ENCODE measurements around the gene CCDC81. TPM values are rescaled to one million over a fixed set of nuclear protein-coding genes. Genes with fewer than 3 reads are reported as not detected.
A peak's percentile ranks its signal among the peaks of the same experiment; 100 is the strongest.

Gene CCDC81
- total and polyA plus RNA-seq, 2 of the 4 experiments (the other 2 are of a cell fraction) = 3.1 to 6.5 TPM

DNA sequence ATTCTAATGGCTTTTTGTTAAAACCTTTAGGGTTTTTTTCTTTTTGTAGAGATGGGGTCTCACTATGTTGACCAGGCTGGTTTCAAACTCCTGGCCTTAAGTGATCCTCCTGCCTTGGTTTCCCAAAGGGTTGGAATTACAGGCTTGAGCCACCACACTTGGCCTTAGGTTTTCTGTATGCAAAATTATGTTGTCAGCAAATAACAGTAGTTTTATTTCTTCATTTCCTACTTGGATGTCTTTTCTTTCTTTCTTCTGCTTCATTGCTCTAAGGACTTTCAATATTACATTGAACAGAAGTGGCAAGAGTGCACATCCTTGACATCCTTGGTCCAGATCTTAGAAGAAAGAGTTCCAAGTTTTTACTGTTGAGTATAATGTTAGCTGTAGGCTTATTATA is 52.8 kb downstream of the CCDC81 start:
- H3K18ac ChIP-seq (ENCODE audit: low read depth, low read length) = no peak overlapping the region
- no peaks in the 10 kb centered on the region for H3K9me1 ChIP-seq (ENCODE audit: insufficient read depth, low read length)
- H2BK20ac ChIP-seq (ENCODE audit: low read depth, low read length) = no peak overlapping the region
- H2AK9ac ChIP-seq (replicated peaks; ENCODE audit: low read depth, low read length, poor library complexity) = no peak overlapping the region
- H3K4me2 ChIP-seq (ENCODE audit: low read depth, low read length) = no peak overlapping the region
- no peaks in the 10 kb centered on the region for H3K4me1 ChIP-seq (ENCODE audit: control insufficient read depth, insufficient read depth, low read length)
- no peaks in the 10 kb centered on the region for H3K27me3 ChIP-seq (ENCODE audit: control insufficient read depth, insufficient read depth, low read length)
- POLR2A ChIA-PET (ENCODE audit: unreplicated experiment) = no interaction called here
- H4K8ac ChIP-seq (ENCODE audit: low read depth in 2 of 2, low read length in 2 of 2) = no peak overlapping the region
- H2AK5ac ChIP-seq (ENCODE audit: low read depth, low read length) = no peak overlapping the region
- H3K4ac ChIP-seq (ENCODE audit: low read depth, low read length) = no peak overlapping the region
- in situ Hi-C loops (cut with MboI; ENCODE audit: low sequenced_read_pairs) = loop anchor here (25.0 kb wide), 1 partner anchor 860 kb away; no protein-coding TSS in a partner anchor
- no peak overlapping the region for H3K56ac ChIP-seq (ENCODE audit: extremely low read depth, insufficient read depth, low read length)
- H4K91ac ChIP-seq (ENCODE audit: insufficient read depth, low read depth, low read length) = no peak overlapping the region
- no peak overlapping the region for H3K23ac ChIP-seq (ENCODE audit: low read depth, low read length)
- H3K79me1 ChIP-seq (ENCODE audit: low read depth in 1 of 2, low read length in 2 of 2) = no peaks in the 10 kb centered on the region
- dilution Hi-C loops (cut with HindIII; ENCODE audit: low sequenced_read_pairs, unreplicated experiment) = no loop called here
- no peak overlapping the region for H2AFZ ChIP-seq (replicated peaks; ENCODE audit: low read length, poor library complexity)
- BruUV-seq (replicated peaks) = no TSS peak
- H2BK5ac ChIP-seq (ENCODE audit: low read depth, low read length, poor library complexity, severe bottlenecking) = no peak overlapping the region
- H3K36me3 ChIP-seq (ENCODE audit: control insufficient read depth, insufficient read depth, low read length) = no peaks in the 10 kb centered on the region
- H3K9me3 ChIP-seq (ENCODE audit: control insufficient read depth, insufficient read depth, low read length) = no peaks in the 10 kb centered on the region
- ATAC-seq (ENCODE audit: low read depth) (no peak), DNase-seq (no peak)
- H3K14ac ChIP-seq (replicated peaks; ENCODE audit: low read depth, low read length) = no peak overlapping the region
- intact Hi-C loops (cut with micrococcal nuclease) = no loop called here
- H3K9ac ChIP-seq (ENCODE audit: low read depth, low read length) = no peak overlapping the region
- no peak overlapping the region for H3K27ac ChIP-seq (ENCODE audit: insufficient read depth, low read length)
- no peaks in the 10 kb centered on the region for H4K20me1 ChIP-seq (ENCODE audit: insufficient read depth, low read length)
- CTCF ChIA-PET = no interaction called here
- no peak overlapping the region for H2BK15ac ChIP-seq (ENCODE audit: low read depth, low read length)
- no peak overlapping the region for H2BK120ac ChIP-seq (ENCODE audit: low read depth, low read length)
- TF ChIP-seq MAFK (IDR thresholded peaks at IDR 0.05; ENCODE audit: low read depth, low read length) (peak; percentile 10; the same call in 1 of the 2 replicates), RFX5 (IDR thresholded peaks at IDR 0.05; ENCODE audit: low read depth, low read length) (no peak)
- H3K4me3 ChIP-seq (ENCODE audit: insufficient read depth, low read depth, low read length) = no peak overlapping the region
- H4K5ac ChIP-seq (ENCODE audit: low read depth, low read length) = no peak overlapping the region
